Mucosa of descending colon (tissue), 3 donors: ENCODE results near the gene CTNNA3. TPM values are rescaled to one million over a fixed set of nuclear protein-coding genes. Genes with fewer than 3 reads are reported as not detected.

Experiments
- ATAC-seq: fragments of 200-7000 bp; cut with Tn5 transposase; one replicate; pipeline ENCODE4 v1.9.1; 2020; ENCODE audit warnings: mild to moderate bottlenecking, moderate library complexity
- DNase-seq, 3 donors: peaks; one replicate each; pipeline ENCODE4 v3.0.0-alpha.2; 2020
- H3K36me3 ChIP-seq: fragments of 200-600 bp; one replicate; pipeline ENCODE4 v1.8.0; 2021; ENCODE audit warnings: low read depth, mild to moderate bottlenecking
- H3K4me1 ChIP-seq: fragments of 200-600 bp; one replicate; pipeline ENCODE4 v1.8.0; 2021; ENCODE audit warnings: low read depth, mild to moderate bottlenecking
- H3K4me3 ChIP-seq: fragments of 200-600 bp; one replicate; pipeline ENCODE4 v1.8.0; 2021; ENCODE audit warnings: mild to moderate bottlenecking
- H3K9me3 ChIP-seq: fragments of 200-600 bp; one replicate; pipeline ENCODE4 v1.8.0; 2021; ENCODE audit warnings: mild to moderate bottlenecking
- intact Hi-C, 2 donors: fragments of 100-400 bp; cut with DNase I in 1 of 2; cut with micrococcal nuclease in 1 of 2; formaldehyde crosslinking; loops; one replicate each; pipeline versions ENCODE4 v1.11.0 to v1.11.1; 2022; cut with DNase I, micrococcal nuclease
- total RNA-seq, 3 donors: library from RNA; stranded (reverse); fragmentation: NEBNext Ultra II Directional in 2 of 3; extraction: Animal tissue kit (Norgen Biotek cat#: 25700) in 2 of 3; gene quantifications; one replicate each; pipeline versions ENCODE4 v1.2.1 to v1.2.4, GENCODE V29; 2021 to 2023
- TF ChIP-seq, protein P1 (sequence below): fragments of 200-600 bp; IDR thresholded peaks from one replicate; pipeline ENCODE4 v1.8.0; 2022; ENCODE audit warnings: antibody characterized with exemption, mild to moderate bottlenecking
- donor health status: DM: no; HTN: no; CAD: no; lungs with moderate emphysema.
- donor health status: DM: no; HTN: no; CAD: no.
- donor health status: DM: no; HTN: yes; CAD: no.

CTNNA3 gene
- total RNA-seq, 3 donors from 2014 or later = 0.52 to 7.5 (median 0.70) TPM

- no peaks in the 10 kb centered on the region for H3K9me3 ChIP-seq
Measured at GRCh38 chr10:66888237-66888636, 807.8 kb downstream of the CTNNA3 start.

DNA sequence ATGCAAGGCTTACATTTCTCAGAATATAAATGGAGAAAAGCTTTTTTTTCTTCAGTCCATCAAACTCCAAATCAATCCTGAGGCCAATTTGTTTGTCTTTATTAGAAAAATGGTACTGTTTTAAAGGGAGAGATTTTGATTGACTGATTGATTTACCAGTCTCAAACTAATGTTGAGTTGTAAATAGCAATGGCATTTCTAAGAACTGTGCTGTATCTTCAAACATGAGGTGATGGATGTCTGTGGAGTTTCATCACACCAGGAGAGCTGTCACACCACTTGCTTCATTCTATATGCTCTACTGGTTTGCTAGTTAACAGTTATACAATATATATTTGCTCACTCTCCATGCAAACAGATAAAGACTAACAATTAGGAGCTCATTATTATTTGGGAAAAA, 809.1 kb downstream of the CTNNA3 start:
- no peaks in the 10 kb centered on the region for H3K36me3 ChIP-seq
- no peaks in the 10 kb centered on the region for H3K4me1 ChIP-seq
- no peak overlapping the region for H3K4me3 ChIP-seq
- intact Hi-C loops = no loop called here
- no peak for DNase-seq
- no peak for ATAC-seq
- H3K9me3 ChIP-seq = no peaks in the 10 kb centered on the region
- TF ChIP-seq, protein P1, sequence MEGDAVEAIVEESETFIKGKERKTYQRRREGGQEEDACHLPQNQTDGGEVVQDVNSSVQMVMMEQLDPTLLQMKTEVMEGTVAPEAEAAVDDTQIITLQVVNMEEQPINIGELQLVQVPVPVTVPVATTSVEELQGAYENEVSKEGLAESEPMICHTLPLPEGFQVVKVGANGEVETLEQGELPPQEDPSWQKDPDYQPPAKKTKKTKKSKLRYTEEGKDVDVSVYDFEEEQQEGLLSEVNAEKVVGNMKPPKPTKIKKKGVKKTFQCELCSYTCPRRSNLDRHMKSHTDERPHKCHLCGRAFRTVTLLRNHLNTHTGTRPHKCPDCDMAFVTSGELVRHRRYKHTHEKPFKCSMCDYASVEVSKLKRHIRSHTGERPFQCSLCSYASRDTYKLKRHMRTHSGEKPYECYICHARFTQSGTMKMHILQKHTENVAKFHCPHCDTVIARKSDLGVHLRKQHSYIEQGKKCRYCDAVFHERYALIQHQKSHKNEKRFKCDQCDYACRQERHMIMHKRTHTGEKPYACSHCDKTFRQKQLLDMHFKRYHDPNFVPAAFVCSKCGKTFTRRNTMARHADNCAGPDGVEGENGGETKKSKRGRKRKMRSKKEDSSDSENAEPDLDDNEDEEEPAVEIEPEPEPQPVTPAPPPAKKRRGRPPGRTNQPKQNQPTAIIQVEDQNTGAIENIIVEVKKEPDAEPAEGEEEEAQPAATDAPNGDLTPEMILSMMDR = no peak

More at GRCh38 chr10:66888237-66888636, 807.8 kb downstream of the CTNNA3 start:
- Histone ChIP-seq H3K36me3 (no peaks in the 10 kb centered on the region), H3K4me1 (no peaks in the 10 kb centered on the region), H3K4me3 (no peak overlapping the region)
- ATAC-seq (no peak), DNase-seq (no peak)
- TF ChIP-seq, protein P1 = no peak
- intact Hi-C loops = no loop called here

DNA sequence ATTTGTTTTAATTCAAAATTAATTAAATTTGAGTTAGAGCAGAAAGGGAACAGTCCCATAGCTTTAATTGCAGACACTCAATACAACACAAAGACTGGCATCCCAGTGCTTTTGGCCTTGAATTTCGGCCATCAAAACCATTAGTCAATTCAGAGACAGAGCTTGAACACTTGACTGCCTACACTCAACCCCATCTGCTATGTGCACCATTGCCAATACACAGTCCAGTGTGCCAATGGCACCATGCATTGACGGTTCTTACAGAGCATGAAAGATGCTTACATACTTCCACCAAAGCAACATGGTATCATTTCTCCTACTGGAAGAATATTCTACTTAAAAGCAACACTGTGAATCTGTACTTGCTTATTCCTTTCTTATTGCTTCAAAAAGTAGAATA, 813.7 kb downstream of the CTNNA3 start:
- H3K4me3 ChIP-seq = no peak overlapping the region
- H3K36me3 ChIP-seq = no peaks in the 10 kb centered on the region
- H3K9me3 ChIP-seq = no peaks in the 10 kb centered on the region
- TF ChIP-seq, protein P1 = no peak
- peaks cover 6% of the 10 kb centered on the region for H3K4me1 ChIP-seq
- intact Hi-C loops = no loop called here
- ATAC-seq (no peak), DNase-seq (no peak)

DNA sequence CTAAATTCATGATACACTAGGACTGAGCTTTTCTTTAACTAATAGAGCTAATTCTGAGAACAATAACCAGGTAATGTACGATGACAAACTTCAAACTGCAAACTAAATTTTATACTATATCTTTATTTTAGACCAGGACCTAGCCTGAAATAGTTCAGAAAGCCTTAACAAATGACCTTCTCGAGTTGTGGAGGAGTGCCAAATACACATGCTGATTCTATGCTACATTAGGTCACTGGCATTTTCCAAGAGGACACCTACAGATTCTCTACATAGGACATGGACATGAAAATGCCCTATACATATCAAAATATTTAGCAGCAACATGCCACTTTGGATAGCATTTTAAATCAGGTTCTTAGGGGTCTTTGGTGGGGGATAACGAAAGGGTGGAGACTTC, 814.2 kb downstream of the CTNNA3 start:
- intact Hi-C loops = no loop called here
- H3K9me3 ChIP-seq = no peaks in the 10 kb centered on the region
- ATAC-seq (no peak), DNase-seq (no peak)
- H3K4me3 ChIP-seq = no peak overlapping the region
- peaks cover 6% of the 10 kb centered on the region for H3K4me1 ChIP-seq
- no peaks in the 10 kb centered on the region for H3K36me3 ChIP-seq
- TF ChIP-seq, protein P1 = no peak

DNA sequence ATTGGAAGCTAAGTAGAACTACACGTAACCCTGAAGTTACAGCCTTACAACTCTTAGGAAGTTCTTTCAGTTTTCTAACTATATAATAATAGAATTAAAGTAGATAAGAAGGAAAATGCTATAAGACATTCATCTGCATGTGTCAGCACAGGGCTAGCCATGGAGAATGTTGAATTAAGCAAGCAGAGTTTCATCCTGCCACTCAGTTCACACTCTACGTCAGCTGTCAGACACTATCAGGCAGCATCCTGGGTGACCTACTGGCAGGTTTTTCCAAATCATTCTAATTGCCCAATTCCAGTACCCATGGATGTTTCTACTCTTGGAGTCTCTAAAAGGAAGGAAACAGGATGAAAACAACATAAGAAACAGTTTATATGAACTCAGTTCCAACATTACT, 815.2 kb downstream of the CTNNA3 start:
- Histone ChIP-seq H3K9me3 (no peaks in the 10 kb centered on the region), H3K4me1 (peaks cover 6% of the 10 kb centered on the region), H3K4me3 (no peak overlapping the region), H3K36me3 (no peaks in the 10 kb centered on the region)
- intact Hi-C loops = no loop called here
- ATAC-seq (no peak), DNase-seq (no peak)
- TF ChIP-seq, protein P1 = no peak

GRCh38 chr10:66880292-66880691, 815.7 kb downstream of the CTNNA3 start:
- DNase-seq (no peak), ATAC-seq (no peak)
- Histone ChIP-seq H3K4me1 (peaks cover 6% of the 10 kb centered on the region), H3K4me3 (no peak overlapping the region), H3K9me3 (no peaks in the 10 kb centered on the region), H3K36me3 (no peaks in the 10 kb centered on the region)
- intact Hi-C loops = no loop called here
- TF ChIP-seq, protein P1 = no peak
